NCI-H524 treated with DMSO at 0.1 percent for 48 hours (cell line): Measurements from ENCODE around the gene CHST3.
"Not testable (repeated sequence)": the region's sequence is repeated elsewhere in the genome, so short reads cannot be mapped to it uniquely, and the experiment has no call there.

Experiments
- DNase-seq: peaks from one replicate; lab custom pipeline; 2025; lab: John Stamatoyannopoulos, UW

The CHST3 gene

GRCh38 chr10:72032409-72033162 lies 68.4 kb downstream of the CHST3 start:
- DNase-seq, result not testable (repeated sequence)

GRCh38 chr10:72034040-72034499 lies 69.9 kb downstream of the CHST3 start:
- no peak for DNase-seq

GRCh38 chr10:72034761-72035160 lies 70.6 kb downstream of the CHST3 start:
- no peak for DNase-seq

- no peak for DNase-seq
Measured at GRCh38 chr10:72035252-72035887, 71.2 kb downstream of the CHST3 start.

GRCh38 chr10:72037266-72037665 lies 73.1 kb downstream of the CHST3 start:
- no peak for DNase-seq

- no peak for DNase-seq
Measured at GRCh38 chr10:72037811-72038210, 73.6 kb downstream of the CHST3 start.

GRCh38 chr10:72038458-72039001 lies 74.3 kb downstream of the CHST3 start:
- no peak for DNase-seq

- DNase-seq, result no peak
Measured at GRCh38 chr10:72039377-72039776, 75.2 kb downstream of the CHST3 start.

GRCh38 chr10:72041491-72041890 lies 77.3 kb downstream of the CHST3 start:
- DNase-seq, result no peak

- no peak for DNase-seq
Measured at GRCh38 chr10:72043016-72043834, 79.0 kb downstream of the CHST3 start.

- no peak for DNase-seq
Measured at GRCh38 chr10:72044417-72045041, 80.3 kb downstream of the CHST3 start.

- DNase-seq, result no peak
Measured at GRCh38 chr10:72045586-72045985, 81.4 kb downstream of the CHST3 start.

- DNase-seq, result peak; percentile 15
Measured at GRCh38 chr10:72048450-72049124, 84.4 kb downstream of the CHST3 start.

GRCh38 chr10:72049472-72049871 lies 85.3 kb downstream of the CHST3 start:
- DNase-seq, result no peak

GRCh38 chr10:72049969-72050781 lies 86.0 kb downstream of the CHST3 start:
- peak; percentile 5 for DNase-seq

- DNase-seq, result no peak
Measured at GRCh38 chr10:72050873-72051272, 86.7 kb downstream of the CHST3 start.

- DNase-seq, result no peak
Measured at GRCh38 chr10:72053690-72054089, 89.5 kb downstream of the CHST3 start.

GRCh38 chr10:72056113-72056512 lies 91.9 kb downstream of the CHST3 start:
- no peak for DNase-seq

- no peak for DNase-seq
Measured at GRCh38 chr10:72056932-72057751, 92.9 kb downstream of the CHST3 start.
